ENCODE measurements around the gene TFR2. TPM values are rescaled to one million over a fixed set of nuclear protein-coding genes. Genes with fewer than 3 reads are reported as not detected.

The TFR2 gene
- total RNA-seq, 1 donor from 2014 or later: 1.7 TPM

DNA sequence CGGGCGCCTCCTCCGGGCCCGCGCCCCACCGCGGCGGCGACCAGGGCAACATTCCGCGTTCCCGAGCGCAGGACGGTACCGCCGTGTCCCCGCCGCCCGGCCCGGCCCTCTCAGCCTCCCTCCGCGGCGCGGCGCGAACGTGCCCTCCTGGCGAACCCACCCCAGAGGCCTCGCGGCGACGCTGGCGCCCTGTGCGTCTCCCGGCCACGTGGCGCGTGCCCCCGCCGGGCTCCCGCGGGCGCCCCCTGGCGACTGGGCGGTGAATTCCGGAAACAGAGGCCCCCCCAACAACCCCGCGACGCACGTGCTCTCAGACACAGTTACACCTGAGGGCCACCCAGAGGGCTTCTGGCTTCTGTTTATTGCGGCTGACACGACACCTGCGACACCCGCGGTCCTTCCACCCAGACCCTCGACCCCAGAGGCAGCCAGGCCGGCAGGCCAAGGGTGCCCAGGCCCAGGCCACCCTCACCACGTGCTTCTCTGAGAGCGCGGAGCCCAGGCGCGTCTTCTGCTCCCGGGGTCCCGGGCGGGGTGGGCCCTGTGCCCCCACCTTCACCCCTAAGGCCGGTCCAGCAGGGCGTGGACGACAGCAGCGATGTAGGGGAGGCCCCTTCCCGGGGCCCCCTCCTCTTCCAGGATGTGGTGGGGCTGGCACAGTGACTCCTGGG is 67.5 kb downstream of the TFR2 start, which contains the start of gene SAP25:
TSS of gene SAP25 (minus strand) at position 210 of the 671 bp plus-strand sequence. CDS start at position 52, 158 bp downstream.
- Mint-ChIP-seq H3K9me3 (no peaks in the 10 kb centered on the region), H3K27me3 (ENCODE audit: low read depth) (peaks cover 22% of the 10 kb centered on the region), H3K4me1 (peaks cover 12% of the 10 kb centered on the region), H3K36me3 (ENCODE audit: low read depth) (no peaks in the 10 kb centered on the region), H3K27ac (ENCODE audit: unreplicated experiment) (no peak within 1 kb of the TSS), H3K4me3 (no peak within 1 kb of the TSS)
- TF ChIP-seq, protein P1, sequence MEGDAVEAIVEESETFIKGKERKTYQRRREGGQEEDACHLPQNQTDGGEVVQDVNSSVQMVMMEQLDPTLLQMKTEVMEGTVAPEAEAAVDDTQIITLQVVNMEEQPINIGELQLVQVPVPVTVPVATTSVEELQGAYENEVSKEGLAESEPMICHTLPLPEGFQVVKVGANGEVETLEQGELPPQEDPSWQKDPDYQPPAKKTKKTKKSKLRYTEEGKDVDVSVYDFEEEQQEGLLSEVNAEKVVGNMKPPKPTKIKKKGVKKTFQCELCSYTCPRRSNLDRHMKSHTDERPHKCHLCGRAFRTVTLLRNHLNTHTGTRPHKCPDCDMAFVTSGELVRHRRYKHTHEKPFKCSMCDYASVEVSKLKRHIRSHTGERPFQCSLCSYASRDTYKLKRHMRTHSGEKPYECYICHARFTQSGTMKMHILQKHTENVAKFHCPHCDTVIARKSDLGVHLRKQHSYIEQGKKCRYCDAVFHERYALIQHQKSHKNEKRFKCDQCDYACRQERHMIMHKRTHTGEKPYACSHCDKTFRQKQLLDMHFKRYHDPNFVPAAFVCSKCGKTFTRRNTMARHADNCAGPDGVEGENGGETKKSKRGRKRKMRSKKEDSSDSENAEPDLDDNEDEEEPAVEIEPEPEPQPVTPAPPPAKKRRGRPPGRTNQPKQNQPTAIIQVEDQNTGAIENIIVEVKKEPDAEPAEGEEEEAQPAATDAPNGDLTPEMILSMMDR (conservative IDR thresholded peaks at IDR 0.05): no peak
- DNase-seq (ENCODE audit: low read depth, low spot score): no peak

DNA sequence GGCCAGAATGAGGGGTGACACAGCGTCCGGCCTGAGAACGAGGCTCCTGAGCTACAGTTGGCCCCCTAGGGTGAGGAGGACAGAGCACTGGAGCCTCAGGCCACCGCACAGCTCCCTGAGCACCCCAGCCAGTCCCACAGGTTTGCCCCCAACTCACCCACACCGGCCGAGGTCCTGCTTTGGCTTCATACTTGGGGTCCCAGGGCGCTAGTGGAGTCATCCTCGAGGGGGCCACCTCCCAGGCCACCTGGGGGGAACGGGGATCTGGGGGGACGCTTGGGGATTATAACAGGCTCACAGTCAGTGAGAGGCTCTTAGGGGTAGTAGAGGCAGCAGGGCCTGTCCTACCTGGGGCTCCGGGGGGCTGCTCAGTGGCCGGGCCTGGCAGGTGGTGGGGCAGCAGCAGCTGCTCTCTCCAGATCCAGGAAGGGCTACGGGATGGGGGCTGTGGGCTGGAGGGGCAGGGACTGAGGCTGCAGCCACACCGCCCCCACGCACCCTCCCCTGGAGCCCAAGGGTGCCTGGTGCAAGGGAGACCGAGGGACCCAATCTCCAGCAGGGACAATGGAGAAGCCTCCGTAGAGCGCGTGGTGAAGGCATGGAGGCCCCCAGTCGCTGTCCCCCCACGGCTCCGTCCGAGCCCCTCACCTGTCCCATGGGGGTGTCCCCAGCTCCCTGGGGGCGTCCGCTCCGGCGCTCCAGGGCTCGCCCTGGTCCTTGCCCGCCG is 68.2 kb downstream of the TFR2 start:
- TF ChIP-seq, protein P1 (conservative IDR thresholded peaks at IDR 0.05): no peak
- Mint-ChIP-seq H3K9me3 (no peaks in the 10 kb centered on the region), H3K36me3 (ENCODE audit: low read depth) (no peaks in the 10 kb centered on the region), H3K27me3 (ENCODE audit: low read depth) (peaks cover 24% of the 10 kb centered on the region), H3K4me1 (peaks cover 18% of the 10 kb centered on the region), H3K27ac (ENCODE audit: unreplicated experiment) (no peak overlapping the region), H3K4me3 (no peak overlapping the region)
- no peak for DNase-seq (ENCODE audit: low read depth, low spot score)

DNA sequence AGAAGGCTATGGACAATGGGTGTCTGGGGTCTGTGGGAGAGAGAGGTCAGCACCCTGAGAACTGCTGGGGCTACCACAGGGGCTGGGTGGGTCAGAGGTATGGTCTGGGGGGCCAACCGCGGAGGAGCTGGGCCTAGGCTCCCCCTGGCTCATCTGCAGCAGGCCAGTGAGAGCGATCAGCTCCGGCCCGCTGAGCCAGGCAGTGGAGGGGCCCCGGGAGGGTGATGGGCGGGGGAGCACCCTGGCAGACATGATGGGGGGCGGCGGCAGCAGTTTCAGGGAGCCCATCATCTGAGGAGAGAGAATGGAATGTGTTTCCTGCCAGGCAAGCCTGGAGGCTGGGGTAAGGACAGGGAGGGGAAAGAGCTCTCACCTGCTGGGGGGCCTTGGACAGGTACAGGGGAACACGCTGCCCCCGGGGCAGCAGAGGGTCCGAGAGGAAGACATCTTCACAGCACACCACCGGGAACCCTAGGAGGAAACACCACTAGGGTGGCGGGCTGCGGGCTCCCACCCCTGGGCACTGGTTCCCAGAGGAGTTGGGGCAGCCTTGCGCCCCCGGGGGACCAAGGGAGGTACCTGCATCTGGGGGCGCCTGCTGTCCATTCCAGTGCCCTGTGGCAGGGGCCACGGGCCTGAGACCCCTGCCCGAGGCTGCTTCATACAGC is 68.9 kb downstream of the TFR2 start:
- peak overlapping the region; percentile 83 for H3K4me3 Mint-ChIP-seq
- TF ChIP-seq, protein P1 (conservative IDR thresholded peaks at IDR 0.05): no peak
- peaks cover 25% of the 10 kb centered on the region for H3K4me1 Mint-ChIP-seq
- H3K36me3 Mint-ChIP-seq (ENCODE audit: low read depth): no peaks in the 10 kb centered on the region
- no peaks in the 10 kb centered on the region for H3K9me3 Mint-ChIP-seq
- H3K27me3 Mint-ChIP-seq (ENCODE audit: low read depth): peaks cover 24% of the 10 kb centered on the region
- DNase-seq (ENCODE audit: low read depth, low spot score): no peak
- H3K27ac Mint-ChIP-seq (ENCODE audit: unreplicated experiment): no peak overlapping the region

- Mint-ChIP-seq H3K27me3 (ENCODE audit: low read depth) (peaks cover 24% of the 10 kb centered on the region), H3K4me3 (peak overlapping the region; percentile 83), H3K9me3 (no peaks in the 10 kb centered on the region), H3K27ac (ENCODE audit: unreplicated experiment) (no peak overlapping the region), H3K4me1 (peaks cover 31% of the 10 kb centered on the region), H3K36me3 (ENCODE audit: low read depth) (no peaks in the 10 kb centered on the region)
- TF ChIP-seq, protein P1 (conservative IDR thresholded peaks at IDR 0.05): no peak
- DNase-seq (ENCODE audit: low read depth, low spot score): no peak
Measured at GRCh38 chr7:100571829-100572116, 69.6 kb downstream of the TFR2 start.

DNA sequence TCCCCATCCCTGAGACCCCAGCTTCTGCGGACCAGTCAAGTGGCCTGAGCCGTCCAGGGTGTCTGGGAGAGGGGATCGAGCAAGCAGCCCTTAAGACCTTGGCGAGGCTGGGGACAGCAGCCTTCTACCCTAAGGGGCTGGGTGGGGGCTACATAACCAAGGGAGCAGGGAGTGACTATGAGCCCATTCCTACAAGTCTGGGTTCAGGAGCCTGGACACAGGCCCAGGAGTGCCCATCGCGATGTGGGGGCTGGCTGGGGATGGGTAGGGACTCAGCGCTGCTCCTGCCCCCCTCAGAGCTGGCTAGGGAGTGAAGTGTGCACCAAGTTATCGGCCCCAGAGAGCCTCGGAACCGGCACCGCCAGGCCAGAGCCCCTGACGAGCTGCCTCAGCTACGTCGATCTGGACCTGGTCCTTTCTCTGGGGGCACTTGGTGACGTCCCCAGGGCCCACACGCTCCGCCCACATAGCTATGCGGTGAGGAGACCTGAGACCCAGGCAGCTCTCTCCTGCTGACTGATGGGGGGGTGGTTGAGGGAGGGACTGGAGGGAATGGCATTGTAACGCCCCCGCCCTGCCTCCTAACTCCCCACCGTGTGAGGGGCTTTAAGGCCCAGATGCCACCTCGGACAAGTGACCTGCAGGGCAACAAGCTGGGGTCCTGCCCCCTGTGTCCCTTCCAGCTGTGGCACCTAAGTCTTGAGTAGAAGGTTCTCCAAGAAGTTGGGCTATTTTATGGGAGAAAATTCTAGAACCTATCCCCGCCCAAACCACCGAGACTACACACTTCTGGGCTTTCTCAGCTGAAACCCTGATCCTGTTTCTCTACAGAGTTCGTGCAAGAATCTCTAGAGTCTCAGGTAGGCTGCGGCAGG is 70.2 kb downstream of the TFR2 start:
- DNase-seq (ENCODE audit: low read depth, low spot score): no peak
- TF ChIP-seq, protein P1 (conservative IDR thresholded peaks at IDR 0.05): no peak
- H3K9me3 Mint-ChIP-seq: no peaks in the 10 kb centered on the region
- no peaks in the 10 kb centered on the region for H3K36me3 Mint-ChIP-seq (ENCODE audit: low read depth)
- no peak overlapping the region for H3K27ac Mint-ChIP-seq (ENCODE audit: unreplicated experiment)
- H3K27me3 Mint-ChIP-seq (ENCODE audit: low read depth): peaks cover 24% of the 10 kb centered on the region
- H3K4me1 Mint-ChIP-seq: peaks cover 34% of the 10 kb centered on the region
- H3K4me3 Mint-ChIP-seq: peak overlapping the region; percentile 57
